ENCODE results near the gene TRIO. TPM values are rescaled to one million over a fixed set of nuclear protein-coding genes. Genes with fewer than 3 reads are reported as not detected.

TRIO gene
- polyA plus RNA-seq, 1 of the 3 experiments (the other 2 are of a cell fraction) = 229 TPM

DNA sequence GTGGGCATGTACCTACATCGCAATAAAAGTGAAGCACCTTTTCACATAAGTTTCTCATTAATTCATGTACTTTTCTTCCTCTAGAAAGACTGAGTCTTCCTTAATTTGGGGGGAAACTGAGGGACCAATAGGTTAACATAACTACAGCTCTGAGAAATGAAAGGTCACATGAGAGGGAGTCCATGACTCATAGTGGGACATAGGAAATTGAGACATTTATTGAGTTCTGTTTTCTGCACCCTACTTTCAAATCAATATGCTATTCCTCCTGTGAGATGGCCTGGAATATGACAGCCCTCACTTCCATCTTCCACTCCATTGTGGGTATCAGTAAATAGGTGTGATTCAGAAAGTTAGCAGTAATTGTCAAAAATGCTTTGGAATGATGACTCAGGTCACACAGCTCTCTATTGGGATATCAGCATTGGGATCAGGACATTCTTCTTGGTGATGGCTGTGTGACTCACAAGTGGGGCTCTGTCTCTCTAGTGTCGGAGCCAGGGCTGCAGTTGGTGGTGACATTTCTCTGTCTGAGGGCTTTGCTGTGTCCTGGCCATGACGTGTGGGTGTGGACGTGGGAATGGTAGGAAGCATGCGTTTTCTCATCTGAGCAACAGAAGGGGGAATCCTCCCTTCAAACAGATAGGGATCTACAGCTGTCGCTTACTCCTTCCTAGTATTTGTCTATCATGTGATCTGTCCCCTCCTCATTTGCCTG lies 125.0 kb downstream of the TRIO start (continued):
- TF ChIP-seq, protein P1, sequence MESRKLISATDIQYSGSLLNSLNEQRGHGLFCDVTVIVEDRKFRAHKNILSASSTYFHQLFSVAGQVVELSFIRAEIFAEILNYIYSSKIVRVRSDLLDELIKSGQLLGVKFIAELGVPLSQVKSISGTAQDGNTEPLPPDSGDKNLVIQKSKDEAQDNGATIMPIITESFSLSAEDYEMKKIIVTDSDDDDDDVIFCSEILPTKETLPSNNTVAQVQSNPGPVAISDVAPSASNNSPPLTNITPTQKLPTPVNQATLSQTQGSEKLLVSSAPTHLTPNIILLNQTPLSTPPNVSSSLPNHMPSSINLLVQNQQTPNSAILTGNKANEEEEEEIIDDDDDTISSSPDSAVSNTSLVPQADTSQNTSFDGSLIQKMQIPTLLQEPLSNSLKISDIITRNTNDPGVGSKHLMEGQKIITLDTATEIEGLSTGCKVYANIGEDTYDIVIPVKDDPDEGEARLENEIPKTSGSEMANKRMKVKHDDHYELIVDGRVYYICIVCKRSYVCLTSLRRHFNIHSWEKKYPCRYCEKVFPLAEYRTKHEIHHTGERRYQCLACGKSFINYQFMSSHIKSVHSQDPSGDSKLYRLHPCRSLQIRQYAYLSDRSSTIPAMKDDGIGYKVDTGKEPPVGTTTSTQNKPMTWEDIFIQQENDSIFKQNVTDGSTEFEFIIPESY (IDR thresholded peaks at IDR 0.05; ENCODE audit: borderline replicate concordance, low read depth) = peak; percentile 63; the same call in 1 of the 2 replicates
- TF ChIP-seq MEF2A (IDR thresholded peaks at IDR 0.05; ENCODE audit: borderline replicate concordance, low read depth) (peak; percentile 63), REST (IDR thresholded peaks at IDR 0.05; ENCODE audit: low read depth, low read length) (no peak), RXRA (IDR thresholded peaks at IDR 0.05; ENCODE audit: borderline replicate concordance, low read depth) (peak; percentile 83; the same call in 1 of the 2 replicates), FOXM1 (IDR thresholded peaks at IDR 0.05; ENCODE audit: low read depth) (peak; percentile 74; the same call in 1 of the 2 replicates), RCOR1 (IDR thresholded peaks at IDR 0.05; ENCODE audit: low read length) (no peak), GABPA (IDR thresholded peaks at IDR 0.05; ENCODE audit: low read depth) (no peak), RAD21 (IDR thresholded peaks at IDR 0.05; ENCODE audit: low read length) (no peak), SMC3 (IDR thresholded peaks at IDR 0.05; ENCODE audit: low read depth, low read length) (no peak), TCF12 (IDR thresholded peaks at IDR 0.05) (peak; percentile 92), JUND (IDR thresholded peaks at IDR 0.05) (peak; percentile 96), EZH2phosphoT487 (IDR thresholded peaks at IDR 0.05; ENCODE audit: borderline replicate concordance, low read depth) (no peak), IRF3 (IDR thresholded peaks at IDR 0.05; ENCODE audit: low read depth, low read length) (no peak), USF1 (IDR thresholded peaks at IDR 0.05; ENCODE audit: borderline replicate concordance, low read depth) (no peak), SIN3A (IDR thresholded peaks at IDR 0.05; ENCODE audit: borderline replicate concordance, low read depth, low read length) (peak; percentile 87; the same call in 1 of the 2 replicates), CHD2 (IDR thresholded peaks at IDR 0.05; ENCODE audit: low read length, partially characterized antibody) (no peak), TEAD4 (IDR thresholded peaks at IDR 0.05; ENCODE audit: borderline replicate concordance, insufficient read depth) (peak; percentile 93), TAF1 (IDR thresholded peaks at IDR 0.05; ENCODE audit: borderline replicate concordance, low read depth, low read length) (no peak), FOSL2 (IDR thresholded peaks at IDR 0.05; ENCODE audit: borderline replicate concordance, low read depth) (peak; percentile 98), NRF1 (IDR thresholded peaks at IDR 0.05; ENCODE audit: low read depth, low read length) (no peak), MAX (IDR thresholded peaks at IDR 0.05; ENCODE audit: low read depth) (peak; percentile 79), YY1 (IDR thresholded peaks at IDR 0.05; ENCODE audit: low read depth) (no peak), MXI1 (IDR thresholded peaks at IDR 0.05; ENCODE audit: low read depth, low read length) (no peak), ELF1 (IDR thresholded peaks at IDR 0.05) (peak; percentile 27; the same call in 1 of the 2 replicates), RFX5 (IDR thresholded peaks at IDR 0.05; ENCODE audit: low read length) (no peak)
